ENCODE data around the gene UST.
"Not testable (repeated sequence)": the region's sequence is repeated elsewhere in the genome, so short reads cannot be mapped to it uniquely, and the experiment has no call there.

The UST gene

DNA sequence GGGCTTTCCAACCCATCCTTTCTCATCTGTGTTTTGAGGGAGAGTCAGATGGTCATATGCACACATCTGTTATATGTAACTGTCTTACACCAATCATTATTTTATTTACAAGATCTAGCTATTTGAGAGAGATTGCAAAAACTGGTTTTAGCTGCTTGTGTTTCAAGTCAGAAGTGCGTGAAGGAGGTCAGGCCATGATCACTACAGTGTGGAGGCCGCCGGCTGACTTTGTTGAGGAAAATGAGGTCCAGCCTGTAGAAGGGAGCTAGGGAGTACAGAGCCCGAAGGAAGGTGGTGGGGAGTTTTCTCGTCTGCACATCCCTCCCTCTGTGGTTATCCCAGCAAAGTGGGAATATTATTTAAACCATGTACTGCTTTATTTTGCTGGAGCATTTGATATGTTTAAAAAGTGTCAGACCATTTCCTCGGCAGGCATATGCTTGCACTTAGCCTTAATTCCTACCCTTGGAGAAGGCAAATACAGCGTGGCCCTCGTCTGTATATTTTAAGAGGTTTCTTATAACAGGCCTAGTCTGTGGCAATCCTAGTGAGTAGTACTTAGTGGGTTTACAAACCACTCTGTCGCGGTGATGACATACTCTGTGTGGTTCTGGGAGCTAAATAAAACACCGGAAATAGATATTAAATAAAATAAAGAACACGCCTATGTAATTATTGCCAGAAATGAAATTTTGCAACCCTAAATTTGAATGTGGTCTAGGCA is 95.6 kb downstream of the UST start:
- DNase-seq = no peak

DNA sequence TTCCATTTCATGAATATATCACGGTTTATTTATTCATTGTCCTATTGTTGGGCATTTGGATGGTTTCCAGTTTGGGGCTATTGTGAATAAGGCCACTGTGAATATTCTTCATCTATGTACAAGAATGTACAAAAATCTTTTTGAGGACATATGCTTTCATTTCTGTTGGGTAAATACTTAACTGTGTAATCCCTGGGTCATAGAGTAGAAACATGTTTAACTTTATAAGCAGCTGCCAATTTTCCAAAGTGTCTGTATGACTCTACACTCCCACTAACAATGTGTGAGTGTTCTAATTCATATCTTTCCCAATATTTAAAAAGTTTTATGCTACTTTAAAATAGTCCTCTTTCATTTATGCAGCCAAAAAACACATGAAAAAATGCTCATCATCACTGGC is 98.6 kb downstream of the UST start:
- DNase-seq = no peak

DNA sequence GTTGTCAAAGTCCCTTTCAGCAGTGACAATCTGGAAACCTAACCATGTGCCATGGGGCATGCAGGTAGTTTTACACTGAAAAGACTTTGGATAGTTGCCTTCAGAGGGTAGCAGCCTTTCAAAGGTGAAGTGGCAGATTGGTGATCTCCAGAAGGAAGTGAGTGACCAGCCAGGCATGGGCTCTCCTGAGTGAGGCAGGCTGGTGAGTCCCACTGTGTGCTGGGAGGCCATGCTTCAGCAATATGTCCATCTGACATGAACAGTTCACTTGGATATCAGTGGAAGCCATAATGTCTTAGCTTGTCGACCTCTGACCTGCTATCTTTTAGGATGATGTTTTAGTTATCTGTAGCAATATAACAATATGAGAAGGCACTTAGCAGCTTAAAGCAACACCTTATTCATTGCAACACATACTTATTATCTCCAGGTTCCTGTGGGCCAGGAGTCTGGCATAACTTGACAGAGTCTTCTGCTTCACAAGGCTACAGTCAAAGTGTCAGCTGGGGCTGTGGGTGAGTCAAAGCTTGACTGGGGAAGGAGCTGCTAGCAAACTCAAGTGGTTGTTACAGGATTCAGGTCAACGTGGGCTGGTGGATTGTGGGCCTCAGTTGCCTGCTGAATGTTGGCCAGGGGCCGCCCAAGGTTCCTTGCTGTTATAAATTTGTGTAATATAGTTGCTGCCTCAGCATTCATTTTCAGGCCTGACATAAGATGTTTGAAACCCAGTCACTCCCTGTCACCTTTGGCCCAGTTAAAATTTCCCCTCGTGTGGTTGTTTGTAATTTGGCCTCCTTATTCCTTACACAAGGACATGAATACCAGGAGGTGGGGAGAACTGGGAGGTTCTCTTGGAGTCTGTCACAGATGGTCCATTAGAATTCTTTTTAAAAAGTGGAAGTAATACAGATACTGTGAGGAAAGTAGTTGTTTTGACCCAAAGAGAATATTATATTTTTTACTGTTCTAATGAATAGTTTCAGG is 100.2 kb downstream of the UST start:
- DNase-seq = no peak

DNA sequence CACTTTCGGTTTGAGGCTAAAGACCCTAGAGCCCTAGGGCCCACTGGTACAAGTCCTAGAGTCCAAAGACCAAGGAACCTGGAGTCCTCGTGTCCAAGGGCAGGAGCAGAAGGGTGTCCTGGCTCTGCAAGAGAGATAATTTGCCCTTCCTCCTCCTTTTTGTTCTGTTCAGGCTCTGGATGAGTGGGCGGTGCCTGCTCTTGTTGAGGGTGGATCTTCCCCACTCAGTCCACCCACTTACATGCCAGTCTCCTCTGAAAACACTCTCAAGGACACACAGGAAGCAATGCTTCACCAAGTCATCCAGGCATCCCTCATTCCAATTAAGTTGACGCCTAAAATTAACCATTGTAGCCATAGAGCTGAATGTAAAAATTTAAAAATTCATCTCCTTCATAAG is 102.1 kb downstream of the UST start:
- DNase-seq = no peak

DNA sequence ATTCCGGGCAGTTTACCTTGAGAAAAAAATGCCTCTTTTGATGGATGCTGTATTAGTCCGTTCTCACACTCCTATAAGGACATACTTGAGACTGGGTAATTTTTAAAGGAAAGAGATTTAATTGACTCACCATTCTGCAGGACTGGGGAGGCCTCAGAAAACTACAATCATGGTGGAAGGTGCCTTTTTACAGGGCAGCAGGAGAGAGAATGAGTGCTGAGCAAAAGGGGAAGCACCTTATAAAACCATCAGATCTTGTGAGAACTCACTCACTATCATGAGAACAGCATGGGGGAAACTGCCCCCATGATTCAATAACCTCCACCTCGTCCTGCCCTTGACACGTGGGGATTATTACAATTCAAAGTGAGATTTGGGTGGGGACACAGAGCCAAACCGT is 102.6 kb downstream of the UST start:
- not testable (repeated sequence) for DNase-seq

- no peak for DNase-seq
Observed at GRCh38 chr6:148850964-148851363, 104.1 kb downstream of the UST start.

DNA sequence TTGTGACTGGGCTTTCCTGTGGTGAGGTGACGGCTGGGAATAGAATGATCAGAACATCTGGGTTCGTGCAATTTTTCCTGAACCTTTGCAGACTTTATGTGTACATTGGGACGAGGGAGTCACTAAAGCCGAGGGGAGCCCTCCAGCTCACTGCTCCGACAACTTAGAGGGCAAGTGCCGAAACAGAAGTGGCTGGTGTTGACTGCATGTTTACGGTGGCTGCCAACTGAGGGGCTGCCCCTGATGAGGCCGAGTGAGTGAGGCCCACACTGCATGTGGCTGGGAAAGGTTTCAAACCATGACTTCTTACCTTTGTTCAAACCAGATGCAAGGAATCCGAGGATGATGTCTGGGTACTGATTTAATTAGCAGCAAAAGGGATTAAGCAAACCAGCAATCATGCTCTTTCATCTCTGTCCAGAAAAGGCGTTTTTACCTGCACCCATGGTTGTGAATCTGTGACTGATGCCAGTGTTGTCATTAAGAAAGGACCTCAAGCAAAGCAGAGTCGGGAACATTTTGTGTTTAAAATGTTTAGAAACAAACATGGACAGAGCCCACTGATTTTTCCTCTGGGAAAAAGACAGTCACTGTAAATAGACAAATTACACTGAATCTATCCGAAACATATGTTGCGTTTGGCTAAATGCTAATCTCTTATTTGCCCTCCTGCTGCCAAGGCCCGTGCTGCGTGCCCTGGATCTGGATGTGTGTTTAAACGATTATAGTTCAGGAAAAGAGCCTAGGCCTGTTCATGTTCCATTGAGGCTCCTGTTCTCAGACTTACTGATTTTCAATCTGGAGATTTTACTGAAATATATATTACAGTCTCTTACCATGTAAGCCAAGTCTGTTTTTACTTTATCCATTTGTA is 105.1 kb downstream of the UST start:
- peak; percentile 64 for DNase-seq

GRCh38 chr6:148852688-148853087 is 105.9 kb downstream of the UST start:
- DNase-seq = no peak

GRCh38 chr6:148853113-148853512 is 106.3 kb downstream of the UST start:
- not testable (repeated sequence) for DNase-seq

GRCh38 chr6:148854096-148854495 is 107.3 kb downstream of the UST start:
- no peak for DNase-seq

DNA sequence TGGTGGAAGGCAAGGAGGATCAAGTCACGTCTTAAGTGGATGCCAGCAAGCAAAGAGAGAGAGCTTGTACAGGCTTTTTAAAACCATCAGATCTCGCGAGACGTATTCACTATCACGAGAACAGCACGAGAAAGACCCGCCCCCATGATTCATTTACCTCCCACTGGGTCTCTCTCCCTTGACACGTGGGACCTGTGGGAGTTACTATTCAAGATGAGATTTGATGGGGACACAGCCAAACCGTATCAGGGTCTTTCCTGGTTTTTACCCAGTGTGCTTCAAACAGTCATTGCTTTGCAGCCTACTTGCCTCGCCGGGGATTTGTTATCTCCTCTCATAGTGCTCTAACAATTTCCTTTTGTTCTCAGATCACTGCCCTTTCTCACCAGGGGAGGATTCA is 108.2 kb downstream of the UST start:
- no peak for DNase-seq

GRCh38 chr6:148855744-148856143 is 108.9 kb downstream of the UST start:
- DNase-seq = no peak

GRCh38 chr6:148857798-148858390 is 111.1 kb downstream of the UST start:
- DNase-seq = no peak

DNA sequence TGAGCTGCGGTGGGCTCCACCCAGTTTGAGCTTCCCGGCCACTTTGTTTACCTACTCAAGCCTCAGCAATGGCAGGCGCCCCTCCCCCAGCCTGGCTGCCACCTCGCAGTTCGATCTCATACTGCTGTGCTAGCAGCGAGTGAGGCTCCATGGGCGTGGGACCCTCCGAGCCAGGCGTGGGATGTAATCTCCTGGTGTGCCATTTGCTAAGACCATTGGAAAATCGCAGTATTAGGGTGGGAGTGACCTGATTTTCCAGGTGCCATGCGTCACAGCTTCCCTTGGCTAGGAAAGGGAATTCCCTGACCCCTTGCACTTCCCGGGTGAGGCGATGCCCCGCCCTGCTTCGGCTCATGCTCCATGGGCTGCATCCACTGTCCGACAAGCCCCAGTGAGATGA is 117.3 kb downstream of the UST start:
- DNase-seq = not testable (repeated sequence)

DNA sequence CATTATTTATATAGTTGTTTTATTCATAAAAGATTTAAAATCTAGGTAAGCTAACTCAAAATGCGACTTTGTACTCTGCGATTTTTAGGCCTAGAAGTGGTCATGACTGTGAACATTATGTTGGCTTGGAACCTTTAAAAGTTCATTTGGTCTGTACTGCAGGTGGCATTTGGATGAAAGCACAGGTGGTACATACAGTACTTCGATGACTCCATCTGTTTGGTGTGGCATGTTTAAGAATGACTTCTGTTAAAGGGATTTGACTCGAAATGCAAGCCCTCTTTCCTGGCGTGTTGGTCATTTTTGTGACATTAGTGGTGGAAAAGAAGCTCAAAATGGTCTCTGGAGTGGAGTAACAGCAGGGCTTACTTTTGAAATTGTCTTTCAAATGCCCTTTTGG is 118.1 kb downstream of the UST start:
- peak; percentile 16 for DNase-seq

DNA sequence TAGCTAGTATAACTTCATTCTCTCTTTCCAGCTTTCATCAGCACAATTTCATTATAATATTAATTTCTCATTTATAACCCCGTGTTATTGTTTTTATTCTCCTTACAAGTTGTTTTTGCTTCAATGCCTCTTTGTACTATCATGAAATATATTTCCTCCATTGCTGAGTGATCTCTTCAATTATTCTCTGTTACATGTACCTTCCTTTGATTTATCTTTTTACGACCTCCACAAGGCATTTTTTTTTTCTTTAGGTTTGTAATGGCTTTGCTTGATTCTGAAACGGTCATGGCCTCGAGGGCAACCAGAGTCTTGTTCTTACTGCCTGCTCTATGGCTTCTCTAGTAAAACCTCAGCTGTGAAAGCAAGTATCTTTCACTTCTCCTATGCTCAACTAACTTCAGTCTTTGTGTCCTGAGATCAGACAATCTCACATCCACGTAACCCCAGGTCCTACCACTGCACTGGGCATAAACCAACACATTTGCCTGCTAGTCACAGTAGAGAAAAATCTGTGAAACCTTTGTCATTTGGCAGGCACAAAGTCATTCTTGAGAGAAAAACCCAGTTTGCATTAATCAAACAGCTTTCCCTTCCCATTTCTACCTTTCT is 119.9 kb downstream of the UST start:
- DNase-seq = no peak

GRCh38 chr6:148867862-148868261 is 121.0 kb downstream of the UST start:
- no peak for DNase-seq

DNA sequence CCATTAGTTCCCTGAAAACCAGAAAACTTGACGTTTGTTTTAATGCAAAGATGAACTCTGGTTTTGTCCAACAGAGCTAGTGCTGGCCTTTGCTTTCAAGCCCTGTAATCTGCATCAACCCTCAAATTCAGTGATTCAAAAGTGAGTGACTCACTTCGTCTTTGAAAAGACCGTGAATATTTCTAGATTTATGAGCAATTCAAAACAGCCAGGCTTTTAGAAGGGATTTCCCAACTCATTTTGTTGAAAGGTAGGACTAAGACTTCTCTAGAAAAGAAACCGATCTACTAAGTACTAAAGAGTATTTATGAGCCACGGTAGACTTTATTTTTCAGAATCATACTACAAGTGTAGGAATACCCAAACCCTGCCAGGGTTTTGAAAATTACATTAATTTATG is 121.5 kb downstream of the UST start:
- no peak for DNase-seq

DNA sequence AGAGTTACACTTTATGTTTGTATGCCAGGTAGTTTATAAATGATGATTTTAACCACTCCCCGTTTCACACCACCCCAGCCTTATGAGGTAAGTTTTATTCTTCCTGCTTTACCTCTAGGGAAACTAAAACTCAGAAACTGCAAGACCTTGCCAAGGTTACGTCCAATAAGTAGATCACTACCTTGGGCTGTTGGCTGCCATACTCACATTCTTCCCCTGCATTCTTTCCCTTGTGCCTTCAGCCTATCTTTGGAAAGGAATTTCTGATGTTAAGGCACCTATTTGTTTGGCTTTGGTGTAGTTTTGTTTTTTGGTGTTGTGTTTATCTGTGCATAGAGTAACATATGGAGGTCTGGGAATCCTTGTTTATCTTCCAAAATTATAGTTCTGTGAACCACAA is 122.1 kb downstream of the UST start:
- no peak for DNase-seq

DNA sequence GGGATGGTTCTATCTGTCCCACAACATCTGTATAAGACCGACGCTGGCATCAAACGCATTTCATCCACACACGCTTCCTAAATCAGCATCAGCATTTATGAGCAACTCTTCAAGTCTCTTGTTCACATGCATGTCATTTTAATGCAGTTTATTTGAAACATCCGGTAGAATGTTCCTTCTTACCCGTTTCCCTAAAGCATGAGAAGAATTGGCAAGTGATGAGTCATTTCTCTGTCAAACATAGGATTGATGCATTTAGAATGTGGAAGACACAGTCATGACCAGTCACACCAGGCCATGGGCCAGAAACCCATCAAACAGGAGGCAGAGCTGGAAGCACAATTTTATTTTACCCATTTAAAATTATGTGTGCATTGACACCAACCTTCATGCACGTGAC is 122.8 kb downstream of the UST start:
- DNase-seq = no peak

DNA sequence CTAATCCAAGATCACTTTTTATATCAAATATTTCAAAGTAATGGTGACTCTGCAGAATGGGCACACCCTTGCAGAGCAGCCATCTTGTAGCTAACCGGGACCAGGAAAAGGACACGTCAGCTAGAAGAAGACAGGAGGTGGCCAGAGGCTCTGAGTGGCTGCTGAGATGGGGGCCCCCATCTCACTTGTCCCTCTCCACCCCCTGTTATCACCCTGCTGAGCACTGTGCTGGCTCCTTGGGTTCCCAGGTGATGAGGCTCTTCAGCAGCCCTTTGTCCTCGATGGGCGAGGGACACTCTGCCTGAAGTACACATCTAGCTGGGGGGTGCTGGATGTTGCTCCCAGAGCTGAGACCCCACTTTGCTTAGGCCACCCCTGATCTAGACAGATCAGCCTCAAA is 126.3 kb downstream of the UST start:
- DNase-seq = no peak

DNA sequence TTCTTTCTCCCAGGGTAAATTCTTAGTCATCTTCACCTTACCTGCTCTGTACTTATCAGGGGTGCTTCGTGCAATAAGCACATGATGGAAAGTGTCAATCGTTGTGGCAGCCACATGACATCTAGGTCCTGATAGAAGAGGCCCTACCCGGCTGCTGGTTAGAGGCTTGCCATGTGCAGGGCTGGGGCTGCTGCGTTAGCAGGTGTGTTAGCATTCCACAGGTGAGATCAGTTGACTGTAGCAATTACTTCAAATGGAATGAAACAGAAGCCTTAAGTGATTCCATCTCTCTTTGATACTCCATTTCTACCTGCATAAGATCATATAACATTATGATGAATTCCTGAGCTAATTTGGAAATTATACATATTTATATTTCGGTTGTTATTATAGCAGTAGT is 127.0 kb downstream of the UST start:
- no peak for DNase-seq
